NCI-H146 treated with DMSO at 0.1 percent for 48 hours (cell line): ENCODE measurements around the gene DGKH.
"Not testable (repeated sequence)": the region's sequence is repeated elsewhere in the genome, so short reads cannot be mapped to it uniquely, and the experiment has no call there.

ENCODE experiments used
- DNase-seq: peaks from one replicate; lab custom pipeline; 2025; ENCODE audit not compliant: unreplicated experiment; lab: John Stamatoyannopoulos, UW

Gene DGKH

DNA sequence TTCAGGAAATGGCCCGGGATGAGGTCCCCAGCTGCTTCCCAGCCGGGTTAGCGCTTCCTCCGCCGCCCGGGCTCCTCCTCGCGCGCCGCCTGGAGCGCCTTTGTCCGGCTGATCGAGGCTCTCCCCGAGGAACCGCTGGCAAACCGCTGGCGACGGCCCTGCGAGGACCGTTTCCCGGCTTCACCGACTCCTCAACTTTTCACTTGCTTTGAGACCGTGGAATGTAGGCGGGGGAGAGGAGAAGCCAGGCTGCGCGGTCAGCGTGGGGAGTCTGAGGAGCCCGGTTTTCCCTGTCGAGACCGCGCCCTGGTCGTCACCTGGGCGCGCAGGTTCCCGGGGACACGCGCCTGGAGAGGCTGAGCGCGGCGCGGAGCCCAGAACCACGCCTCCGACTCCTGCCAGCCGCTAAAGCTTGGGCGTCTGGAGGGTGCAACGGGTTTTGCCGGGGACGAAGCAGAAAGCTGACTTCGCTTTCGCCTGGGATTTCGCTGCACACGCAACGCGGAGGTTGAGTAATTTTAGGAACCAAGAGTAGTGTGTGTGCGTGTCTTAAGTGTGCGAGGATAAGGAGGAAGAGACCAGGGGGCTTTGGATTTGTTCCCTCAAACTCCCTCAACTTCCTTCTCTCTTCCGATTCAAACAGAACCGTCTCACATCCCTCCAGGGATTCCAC lies 7.3 kb upstream of the DGKH start:
- DNase-seq = peak; percentile 63

DNA sequence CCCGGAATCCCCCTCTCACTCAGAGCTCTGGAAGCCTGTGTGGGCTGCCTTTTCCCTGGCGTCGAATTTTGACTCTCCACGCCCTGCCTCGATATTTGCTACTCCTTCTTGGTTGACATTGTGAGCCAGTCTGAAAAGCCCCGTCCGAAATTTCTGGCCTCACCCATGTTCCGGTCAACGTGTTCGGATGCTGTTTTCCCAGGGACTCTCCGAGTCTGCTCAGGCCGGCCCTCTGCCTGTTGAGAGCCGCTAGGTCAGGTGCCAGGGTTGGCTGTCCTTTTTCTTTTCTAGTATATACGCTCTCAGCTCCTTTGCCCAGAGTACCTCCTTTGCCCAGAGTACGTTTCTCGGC lies 6.8 kb upstream of the DGKH start:
- peak; percentile 8 for DNase-seq

DNA sequence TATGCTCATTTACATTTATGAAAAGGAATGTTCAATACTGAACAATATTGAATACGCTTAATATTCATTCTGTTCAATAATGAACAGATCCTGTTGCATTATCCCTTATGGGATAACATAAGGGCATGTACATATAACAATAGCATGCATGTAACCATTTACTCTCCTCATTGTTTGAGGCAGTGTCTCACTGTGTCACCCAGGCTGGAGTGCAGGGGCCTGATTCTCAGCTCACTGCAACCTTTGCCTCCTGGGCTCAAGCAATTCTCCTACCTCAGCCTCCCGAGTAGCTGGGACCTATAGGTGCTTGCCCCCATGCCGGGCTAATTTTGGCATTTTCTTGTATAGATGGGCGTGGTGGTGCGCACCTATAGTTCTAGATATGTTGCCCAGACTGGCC lies 4.8 kb upstream of the DGKH start:
- no peak for DNase-seq

DNA sequence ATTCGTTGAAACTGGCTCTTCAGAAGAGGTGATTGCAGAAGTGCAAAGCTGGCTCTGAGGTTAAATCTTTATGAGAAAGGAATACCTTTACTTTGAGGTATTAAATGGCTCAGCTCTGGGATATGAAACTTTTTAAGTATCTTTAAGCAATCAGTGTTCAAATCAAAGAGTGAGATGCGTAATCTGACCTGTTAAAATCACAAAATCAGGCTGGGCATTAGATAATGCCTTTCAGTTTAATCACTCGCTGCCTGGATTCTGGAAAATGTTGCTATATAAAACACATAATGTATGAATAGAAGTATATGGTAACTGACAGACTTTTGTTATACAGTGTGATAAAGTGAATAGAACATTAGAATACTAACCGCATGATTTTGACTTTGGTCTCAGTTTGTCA lies 2.0 kb upstream of the DGKH start:
- no peak for DNase-seq

DNA sequence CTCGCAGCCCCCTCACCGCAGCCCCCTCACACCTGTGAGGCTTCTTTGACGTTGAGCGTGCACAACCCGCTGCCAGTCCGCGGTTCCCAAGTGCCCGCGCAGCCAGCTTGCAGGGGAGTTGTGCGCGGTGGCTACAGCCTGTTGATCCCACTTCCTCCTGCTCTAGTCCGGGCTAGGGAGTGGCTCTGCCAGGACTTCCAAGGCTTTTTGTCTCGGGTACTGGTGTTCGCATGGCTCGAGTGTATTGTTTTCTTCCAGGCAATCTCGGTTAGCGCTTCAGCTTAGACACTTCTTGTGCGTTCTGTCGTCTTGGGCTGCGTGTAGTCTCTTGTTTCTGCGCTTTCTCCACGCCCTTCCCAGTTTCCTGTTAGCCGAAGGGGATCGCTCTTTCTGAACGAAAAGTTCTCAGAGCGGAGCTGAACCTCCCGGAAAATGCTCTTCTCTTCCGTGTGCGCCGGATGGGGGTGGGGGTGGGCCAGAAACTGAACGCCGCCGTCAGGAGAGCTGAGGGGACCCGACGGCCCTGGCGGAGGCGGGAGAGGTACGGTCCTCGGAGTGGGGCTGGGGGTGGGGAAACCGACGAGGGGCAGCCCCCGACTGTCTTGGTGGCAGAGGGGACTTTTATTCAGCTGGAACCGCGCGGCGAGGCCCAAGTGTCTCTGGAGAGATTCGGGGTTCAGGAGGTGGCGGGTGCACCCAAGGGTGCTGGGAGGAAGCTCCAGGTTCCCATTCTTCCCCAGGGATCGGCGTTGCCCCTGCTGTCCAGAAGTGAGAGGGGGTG lies 697 bp upstream of the DGKH start:
- DNase-seq = peak; percentile 40

DNA sequence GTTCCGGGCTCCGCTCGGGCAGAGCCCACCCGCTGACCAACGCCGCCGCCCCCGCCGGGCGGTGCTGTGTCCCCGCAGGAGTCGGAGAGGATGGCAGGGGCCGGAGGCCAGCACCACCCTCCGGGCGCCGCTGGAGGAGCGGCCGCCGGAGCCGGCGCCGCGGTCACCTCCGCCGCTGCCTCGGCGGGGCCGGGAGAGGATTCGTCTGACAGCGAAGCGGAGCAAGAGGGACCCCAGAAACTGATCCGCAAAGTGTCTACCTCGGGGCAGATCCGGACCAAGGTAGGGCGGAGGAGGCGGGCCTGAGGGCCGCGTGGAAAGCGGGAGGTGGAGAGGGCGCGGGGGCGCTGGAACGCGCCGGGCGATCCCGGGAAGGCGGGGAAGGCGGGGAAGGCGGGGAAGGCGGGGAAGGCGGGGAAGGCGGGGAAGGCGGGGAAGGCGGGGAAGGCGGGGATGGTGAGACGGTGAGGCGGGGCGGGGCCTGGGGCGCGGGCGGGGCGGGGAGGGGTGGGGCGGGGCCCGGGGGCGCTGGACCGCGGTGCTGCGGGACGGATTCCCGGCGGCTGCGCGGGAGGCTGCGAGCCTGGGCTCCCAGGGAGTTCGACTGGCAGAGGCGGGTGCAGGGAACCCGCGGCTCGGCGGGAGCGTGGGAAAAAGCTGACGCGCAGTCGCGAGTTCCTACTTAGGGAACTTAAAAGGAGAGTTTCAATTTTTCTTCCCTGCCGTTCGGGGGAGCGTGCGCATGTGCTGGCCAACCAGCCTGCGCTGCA lies 421 bp downstream of the DGKH start:
- peak; percentile 45 for DNase-seq

DNA sequence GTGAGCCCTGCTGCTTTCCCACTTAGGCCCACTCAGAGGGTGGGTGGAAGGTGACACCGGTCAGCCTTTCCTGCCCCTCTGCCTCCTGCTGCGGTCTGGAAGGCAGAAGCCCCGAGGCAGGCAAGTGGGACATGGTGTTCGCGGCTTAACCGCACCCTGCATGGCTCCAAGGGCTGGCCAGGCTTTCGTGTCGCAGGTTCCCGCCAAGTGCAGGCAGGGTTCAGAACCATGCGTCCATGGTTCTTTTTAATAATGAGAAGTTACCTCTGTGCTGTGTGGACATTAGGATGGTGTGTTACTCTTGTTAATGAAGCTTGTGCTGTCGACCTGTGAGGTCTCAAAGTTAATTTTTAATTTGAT lies 986 bp downstream of the DGKH start:
- no peak for DNase-seq

DNA sequence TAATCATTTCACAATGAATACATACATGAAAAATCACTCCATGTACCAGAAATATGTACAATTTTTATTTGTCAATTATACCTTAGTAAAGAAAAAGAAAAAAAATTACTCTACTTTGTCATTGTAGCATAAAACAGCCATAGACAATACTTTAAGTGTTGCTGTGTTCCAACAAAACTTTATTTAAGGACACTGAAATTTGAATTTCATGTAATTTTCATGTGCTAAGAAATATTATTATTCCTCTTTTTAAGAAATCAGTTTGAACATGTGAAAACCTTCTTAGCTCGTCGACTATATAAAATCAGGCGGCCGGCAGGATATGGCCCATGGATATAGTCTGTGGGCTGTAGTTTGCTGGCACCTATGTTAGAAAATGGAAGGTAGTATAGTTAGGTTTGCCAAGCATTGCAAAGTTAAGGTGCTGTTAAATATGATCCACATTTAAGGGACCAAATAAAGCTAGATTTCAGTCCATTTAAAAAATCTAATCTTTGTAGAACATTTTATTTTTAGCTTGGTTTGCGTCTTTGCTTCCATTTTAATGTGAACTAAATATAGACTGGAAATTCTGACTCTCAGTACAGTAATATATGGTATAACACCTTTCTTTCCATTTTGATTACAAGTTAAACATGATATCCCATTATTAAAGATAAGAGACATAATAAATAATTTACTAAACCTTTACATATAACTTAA lies 6.5 kb downstream of the DGKH start:
- DNase-seq = no peak

DNA sequence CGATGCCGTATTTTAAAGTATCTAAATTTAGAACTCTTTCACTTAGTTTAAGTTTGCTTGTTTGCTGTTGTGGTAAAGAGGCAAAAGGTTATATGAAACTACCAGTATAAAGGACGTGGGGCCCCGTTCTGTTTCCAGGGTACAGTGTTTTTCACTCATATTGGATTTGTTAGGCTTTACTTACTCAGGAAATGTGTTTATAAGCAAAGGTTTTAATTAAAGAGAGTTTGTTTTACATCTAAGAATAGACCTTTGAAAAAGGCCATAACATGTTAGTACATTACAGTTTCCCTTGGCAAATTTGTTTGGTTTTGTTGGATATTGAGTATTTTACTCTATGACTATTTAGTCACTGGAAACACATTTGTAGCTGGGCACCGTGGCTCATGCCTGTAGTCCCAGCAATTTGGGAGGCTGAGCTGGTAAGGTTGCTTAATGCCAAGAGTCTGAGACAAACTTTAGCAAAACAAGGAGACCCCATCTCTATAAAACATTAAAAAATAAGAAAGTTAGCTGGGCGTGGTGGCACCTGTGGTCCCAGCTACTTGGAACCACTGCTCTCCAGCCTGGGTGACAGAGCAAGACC lies 7.1 kb downstream of the DGKH start:
- no peak for DNase-seq

DNA sequence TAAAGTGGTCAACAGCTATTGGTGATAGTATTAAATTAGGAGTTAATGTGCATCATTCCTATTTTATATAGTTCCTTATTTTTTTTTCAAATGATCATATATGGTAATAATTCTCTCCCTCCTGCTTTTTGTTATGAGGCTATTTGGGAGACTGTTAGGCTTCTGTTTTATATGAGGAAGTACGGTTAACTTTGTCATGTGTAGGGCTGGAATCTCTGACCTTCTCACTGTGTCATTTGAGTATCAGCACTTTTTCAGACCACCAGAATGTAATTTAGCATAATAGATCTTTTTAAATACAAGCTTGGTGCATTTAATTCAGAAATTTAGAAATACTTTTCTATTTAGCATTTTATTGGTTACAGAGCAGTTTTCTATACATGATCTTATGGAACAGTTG lies 7.7 kb downstream of the DGKH start:
- DNase-seq = no peak

DNA sequence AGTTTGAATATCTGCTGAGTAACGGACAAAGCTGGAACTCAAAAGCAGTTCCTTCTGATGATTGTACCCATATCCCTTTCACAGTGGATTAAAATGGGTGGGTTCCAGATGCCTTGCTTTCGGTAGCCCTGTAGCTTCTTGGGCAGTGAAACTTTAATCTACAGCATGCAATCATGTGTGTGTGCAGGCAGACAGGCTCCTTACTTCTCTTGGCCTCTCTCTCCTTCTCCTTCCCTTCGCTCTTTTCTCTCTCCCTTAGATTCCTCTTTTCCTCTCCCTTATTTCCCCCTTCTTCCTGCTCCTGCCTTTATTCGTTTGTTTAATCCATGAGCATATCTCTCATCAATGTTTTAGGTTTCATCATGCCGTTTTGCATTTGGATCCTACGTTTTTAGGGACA lies 8.1 kb downstream of the DGKH start:
- DNase-seq = no peak

DNA sequence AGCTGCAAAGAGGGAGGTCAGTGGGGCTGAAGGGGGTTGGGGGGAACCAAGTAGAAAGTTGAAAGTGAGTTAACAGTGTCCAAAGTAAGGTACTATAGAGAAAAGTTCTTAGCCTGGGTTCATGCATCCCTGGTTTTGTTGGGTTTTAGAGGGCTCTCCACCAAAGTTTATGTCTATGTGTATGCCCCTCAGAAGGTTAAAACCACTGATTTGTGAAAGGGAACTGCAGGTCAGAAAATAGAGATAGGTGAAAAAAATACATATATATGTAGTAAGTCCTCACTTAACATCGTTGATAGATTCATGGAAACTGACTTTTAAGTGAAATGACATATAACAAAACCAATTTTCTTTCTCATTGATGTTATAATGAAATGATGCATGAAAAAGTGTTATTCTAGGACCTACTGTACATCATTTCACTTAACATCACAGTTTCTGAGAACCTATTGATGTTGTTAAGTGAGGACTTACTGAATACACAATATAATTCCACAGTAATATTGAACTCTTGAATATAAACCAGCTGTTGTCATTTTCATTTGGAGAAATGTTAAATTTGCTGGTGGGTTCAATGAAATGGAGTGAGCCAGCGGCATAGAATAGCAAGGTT lies 9.6 kb downstream of the DGKH start:
- DNase-seq = no peak

DNA sequence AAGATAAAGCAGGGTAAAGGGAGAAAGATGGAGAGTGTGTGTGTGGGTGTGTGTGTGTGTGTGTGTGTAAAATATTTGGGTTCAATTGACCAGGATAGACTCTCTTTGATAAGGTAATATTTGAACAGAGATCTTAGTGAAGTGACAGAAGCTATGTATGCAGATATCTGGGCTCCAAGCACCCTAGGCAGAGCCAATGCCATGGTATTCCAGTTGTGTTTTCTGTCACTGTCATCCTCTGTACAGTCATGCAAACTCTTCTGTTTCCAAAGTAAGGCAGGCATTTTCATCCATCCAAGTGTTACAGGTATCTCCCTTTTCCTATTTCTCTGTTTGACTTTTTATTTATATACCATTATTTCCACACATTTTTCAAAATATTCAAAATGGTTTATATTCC lies 13.5 kb downstream of the DGKH start:
- no peak for DNase-seq

DNA sequence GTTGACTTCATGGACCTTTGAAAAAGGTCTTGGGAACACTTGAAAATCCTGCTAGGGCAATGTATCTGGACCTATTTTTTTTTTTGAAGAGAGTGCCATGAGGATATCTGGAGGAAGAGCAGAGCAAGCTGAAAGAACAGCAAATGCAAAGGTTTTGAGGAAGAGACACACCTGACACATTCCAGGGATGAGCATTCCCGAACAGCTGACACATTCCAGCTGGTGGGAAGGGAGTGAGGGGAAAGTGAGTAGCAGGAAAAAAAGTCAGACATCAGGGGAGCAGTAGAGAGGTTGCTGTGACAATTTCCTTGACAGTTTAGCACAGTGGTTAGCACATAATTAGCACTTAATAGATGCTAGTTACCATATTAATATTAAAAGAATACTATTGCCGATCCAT lies 14.7 kb downstream of the DGKH start:
- DNase-seq = no peak

DNA sequence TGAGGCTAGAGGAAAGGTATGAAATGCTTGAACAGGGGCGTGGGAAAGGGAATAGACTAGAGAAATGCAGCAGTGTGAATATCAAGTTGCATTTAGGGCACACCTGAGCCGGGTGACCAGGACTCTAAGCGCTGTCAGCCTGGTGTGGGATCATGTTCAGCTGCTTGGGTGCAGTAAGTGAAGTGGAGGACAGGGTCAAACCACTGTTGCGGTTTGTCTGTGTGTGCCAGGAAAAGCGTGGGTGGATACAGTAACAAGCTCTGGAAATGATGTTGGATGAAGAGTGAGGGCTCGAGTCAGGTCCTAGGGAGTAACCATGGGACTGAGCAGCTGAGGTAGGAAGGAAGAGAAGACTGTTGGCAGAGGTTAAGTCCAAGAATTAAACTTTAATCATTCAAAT lies 15.8 kb downstream of the DGKH start:
- no peak for DNase-seq

DNA sequence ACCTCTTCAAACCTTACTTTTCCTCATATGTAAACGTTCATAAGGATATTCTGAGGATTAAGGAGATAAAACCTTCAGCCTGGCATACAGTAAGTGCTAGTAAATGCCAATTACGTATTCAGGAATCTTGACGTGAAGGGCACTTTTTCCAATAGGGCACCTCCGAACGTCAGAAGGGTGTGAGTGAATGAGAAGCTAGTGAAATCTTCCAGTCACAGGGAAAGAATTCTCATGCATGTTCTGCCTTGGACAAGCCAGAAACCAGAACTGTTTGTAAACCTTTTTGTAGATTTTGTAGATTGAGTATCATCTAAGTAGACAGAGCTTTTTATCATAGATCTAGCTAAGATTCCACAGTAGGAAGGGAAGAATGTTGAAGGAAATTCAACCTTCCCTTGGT lies 16.5 kb downstream of the DGKH start:
- no peak for DNase-seq

DNA sequence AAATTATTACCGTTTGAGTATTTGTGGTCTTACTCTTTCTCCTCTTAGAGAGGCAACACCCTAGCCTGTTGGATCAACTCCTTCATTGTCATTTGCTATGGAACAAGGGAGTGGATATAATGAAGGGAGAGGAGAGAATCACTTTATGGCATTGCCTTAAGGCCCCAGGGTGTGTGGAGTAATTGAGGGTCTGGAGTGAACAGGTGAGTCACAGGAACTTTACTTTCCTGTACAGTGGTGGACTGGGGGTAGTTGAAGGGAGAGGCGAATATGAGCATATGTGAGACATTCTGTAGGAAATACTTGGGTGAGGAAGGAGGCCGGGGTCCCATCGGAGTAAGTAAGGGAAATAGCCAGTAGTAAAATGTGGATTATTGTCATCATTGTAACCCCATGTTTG lies 17.0 kb downstream of the DGKH start:
- no peak for DNase-seq

DNA sequence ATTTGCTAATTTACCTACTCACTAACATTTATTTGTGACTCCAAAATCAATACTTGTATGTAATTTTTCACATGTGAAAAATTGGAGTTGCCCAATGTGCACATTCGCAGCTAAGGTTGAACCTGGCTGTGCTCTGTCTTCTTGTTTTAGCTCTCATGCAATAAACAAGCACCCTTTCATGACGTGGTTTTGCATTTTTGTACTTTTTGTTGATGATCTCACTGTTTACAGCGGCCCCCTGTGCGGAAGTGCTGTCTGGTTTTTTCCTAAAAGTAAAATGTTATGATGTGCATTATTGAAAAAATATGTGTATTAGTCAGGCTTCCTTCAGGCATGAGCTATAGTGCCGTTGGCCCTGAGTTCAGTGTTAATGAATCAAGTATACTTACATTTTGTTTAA lies 18.1 kb downstream of the DGKH start:
- DNase-seq = no peak

DNA sequence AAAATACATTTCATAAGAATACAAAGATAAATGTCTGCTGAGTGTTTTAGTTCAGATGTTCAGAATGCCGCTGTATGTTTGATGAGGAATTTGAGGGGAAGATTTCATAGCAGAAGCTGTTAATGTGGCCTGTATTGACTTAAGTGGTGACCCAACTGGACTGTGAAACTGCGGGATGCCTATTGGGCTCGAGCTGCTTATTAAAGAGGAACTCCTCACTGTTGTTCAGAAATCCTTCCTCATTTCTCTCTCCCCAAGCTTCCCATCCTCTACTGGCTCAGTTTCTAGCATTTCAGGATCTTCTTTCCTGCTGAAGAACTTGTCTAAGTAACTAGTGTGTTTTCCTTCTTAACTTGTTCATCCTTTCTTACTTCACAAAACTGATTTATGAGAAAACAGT lies 20.4 kb downstream of the DGKH start:
- DNase-seq = no peak

DNA sequence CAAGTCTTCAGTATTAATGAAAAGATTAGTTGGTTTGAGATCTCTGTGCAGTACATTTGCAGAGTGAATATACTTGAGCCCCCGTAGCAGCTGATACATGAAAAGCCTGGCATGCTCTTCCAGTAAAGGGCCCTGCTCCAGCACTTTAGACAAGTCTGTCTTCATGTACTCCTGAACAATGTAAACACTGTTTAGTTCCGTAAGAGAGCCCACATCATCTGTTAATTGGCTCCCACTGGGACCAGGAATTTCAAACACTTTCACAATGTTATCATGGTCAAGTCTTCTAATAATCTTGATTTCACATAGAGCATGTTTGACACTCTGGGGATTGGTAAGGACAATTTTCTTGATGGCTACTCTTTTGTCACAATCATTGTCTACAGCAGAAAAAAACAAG lies 22.2 kb downstream of the DGKH start:
- DNase-seq = not testable (repeated sequence)

DNA sequence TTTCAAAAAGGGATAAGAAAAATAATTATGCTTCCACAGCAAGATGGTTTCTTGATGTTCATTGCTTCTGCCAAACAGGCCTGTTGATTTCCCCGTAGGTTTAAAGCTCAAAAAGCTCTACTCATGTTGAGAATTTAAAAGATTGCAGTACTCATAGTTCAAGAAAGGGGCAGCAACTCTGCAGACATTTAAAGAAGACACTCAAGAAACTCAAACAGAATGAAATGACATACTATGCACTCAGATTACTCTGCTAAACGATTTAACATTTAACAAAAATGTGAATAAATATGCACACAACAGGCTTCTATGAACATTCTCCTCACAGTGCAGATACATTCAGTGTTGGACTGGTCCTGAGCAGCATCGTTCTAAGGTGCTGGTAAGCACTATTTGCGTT lies 22.7 kb downstream of the DGKH start:
- not testable (repeated sequence) for DNase-seq
